ENCODE measurements around the gene FEZ2.

- TF ChIP-seq CTCF (conservative IDR thresholded peaks at IDR 0.05; ENCODE audit: low read depth, low read length) = no peak
- TF ChIP-seq EZH2 (IDR thresholded peaks at IDR 0.05; ENCODE audit: borderline replicate concordance, low read depth, low read length, poor library complexity, severe bottlenecking) = no peak
These were observed 72.7 kb downstream of the FEZ2 start for GRCh38 chr2:36525245-36525644.

Measured in A673 (cell line).